NCI-H226 (cell line): Measurements from ENCODE around the gene CAPS.
"Not testable (repeated sequence)": the region's sequence is repeated elsewhere in the genome, so short reads cannot be mapped to it uniquely, and the experiment has no call there.

ENCODE experiments used
- DNase-seq: peaks from one replicate; pipeline ENCODE4 v3.0.0-alpha.2; 2015

The CAPS gene

GRCh38 chr19:5958851-5959122, 44.7 kb downstream of the CAPS start:
- no peak for DNase-seq

DNA sequence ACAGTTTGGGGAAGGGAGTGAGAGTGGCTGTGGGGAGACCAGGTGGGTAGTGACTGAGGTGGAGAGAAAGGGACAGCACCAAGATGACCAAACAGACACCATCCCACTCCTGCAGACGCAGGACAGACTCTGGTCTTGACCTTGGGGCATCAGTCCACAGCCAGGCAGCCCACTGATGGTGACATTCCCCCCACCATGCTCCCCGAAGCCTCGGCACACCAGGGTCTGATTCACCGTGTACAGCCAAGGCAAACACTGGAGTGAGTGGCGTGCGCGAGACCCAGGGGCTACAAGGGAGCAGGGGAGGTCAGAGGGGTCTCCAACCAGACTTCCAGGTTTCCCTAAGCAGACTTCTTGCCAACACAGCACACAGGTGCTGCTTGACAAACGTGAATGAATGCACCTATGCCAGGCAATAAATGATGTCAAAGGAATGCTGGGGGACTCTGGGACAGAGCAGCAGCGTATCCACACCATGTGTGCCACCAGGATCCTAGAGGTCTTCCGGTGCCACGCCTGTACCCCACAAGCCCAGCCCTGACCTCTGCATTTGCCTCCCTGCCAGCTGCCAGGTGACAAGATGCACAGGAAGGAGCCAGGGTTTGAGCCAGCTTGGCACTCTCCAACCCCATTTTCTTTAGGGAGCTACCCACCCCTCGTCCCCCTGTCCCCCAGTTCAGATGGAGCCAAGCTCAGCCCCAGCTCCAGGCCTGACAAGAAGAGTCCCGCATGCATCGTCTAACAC, 45.4 kb downstream of the CAPS start:
- DNase-seq, result no peak

- no peak for DNase-seq
These were observed 46.2 kb downstream of the CAPS start for GRCh38 chr19:5960005-5961001.

DNA sequence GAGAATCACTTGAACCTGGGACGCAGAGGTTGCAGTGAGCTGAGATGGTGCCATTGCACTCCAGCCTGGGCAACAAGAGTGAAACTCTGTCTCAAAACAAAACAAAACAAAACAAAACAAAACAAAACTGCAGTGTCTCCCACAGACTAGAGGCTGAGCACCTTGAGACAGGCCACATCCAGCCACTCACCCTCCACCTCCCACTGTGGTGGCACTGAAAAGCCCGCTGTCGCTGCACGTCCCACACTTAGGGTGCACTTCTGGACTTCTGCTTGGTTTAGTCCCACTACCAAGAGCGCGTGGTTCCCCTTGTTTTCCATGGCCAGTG, 47.6 kb downstream of the CAPS start:
- DNase-seq, result not testable (repeated sequence)

DNA sequence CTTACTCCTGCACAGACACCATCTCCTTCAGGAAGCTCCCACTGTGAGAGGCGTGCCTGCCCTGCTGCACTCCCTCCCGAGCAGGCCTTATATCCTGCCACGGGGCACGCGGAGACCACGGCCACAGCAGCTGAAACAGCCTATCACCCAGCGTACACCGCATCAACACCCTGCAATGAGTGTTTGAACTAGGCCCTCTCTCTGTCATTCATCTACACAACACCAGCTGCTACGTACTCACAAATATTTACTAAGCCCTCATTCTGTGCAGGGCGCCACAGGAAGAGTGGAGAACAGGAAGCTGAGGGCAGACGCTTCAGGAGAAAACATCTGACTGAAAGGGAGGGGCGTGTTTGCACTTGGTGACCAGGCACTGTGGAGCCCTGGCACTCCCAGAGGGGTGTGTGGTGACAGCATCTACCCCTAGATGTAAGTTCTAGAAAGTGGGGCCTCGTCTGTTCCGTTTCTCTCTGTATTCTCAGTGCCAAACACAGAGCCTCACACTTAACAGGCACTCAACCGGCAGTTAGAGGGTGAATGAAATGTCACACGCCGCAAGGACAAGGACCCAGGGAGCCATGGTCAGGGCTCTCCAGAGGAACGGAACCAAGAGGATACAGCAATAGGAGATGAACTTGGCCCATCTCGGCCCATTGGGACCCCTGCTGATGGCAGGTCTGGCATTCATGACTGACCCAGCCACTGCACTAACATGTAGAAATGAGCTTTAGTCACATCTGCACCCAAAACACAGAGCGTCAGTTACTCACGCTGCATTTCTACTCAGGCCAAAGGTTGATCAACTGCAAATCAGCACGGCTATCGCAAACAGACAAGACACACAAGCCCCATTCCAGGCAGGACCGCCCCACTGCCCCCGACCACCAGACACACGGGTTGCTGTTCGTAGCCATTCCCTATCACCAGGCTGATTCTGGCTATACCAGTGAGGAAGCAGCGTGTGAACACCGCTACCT, 48.2 kb downstream of the CAPS start:
- no peak for DNase-seq

GRCh38 chr19:5963259-5963658, 49.2 kb downstream of the CAPS start:
- not testable (repeated sequence) for DNase-seq

- no peak for DNase-seq
These were observed 49.8 kb downstream of the CAPS start for GRCh38 chr19:5963855-5964254.

DNA sequence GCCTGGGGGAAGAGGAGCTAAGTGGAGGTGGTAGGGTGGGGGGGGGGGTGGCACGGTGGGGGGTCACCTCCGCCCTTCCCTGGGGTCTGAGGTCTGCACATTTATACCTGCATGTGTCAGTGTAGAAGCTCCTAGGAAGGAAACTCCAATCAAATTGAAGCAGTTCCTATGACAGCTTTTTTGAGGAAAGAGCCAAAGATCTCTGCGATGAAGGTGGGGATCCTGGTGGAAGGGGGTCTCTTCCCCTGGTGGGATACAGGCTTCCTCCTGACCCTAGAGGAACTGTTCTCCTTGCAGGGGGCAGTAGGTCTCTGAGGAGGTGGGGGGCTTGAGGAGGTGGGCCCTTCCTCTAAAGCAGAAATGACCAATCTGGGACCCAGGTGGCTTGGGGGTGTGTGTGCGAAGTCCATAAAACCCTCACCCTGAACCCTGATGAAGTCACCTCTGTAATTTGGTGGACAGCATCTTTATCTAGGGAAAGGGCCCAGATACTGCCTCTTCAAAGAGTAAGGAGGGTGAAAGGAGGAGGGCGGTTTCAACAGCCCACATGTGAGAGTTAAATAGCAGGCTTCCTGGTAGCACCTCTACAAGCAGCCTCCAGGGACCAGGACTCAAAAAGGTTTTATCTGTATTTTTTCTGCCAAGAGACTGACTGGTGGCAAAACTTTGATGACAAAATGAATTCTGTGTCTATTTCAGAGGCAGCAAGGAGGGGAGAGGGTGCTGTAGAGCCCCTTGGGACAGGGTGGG, 50.9 kb downstream of the CAPS start:
- no peak for DNase-seq
